Ishikawa (cell line): ENCODE results near the gene UNC5B.

Experiments used
- CEBPB ChIP-seq: IDR thresholded peaks from 2 replicates; pipeline ENCODE4 v1.6.1; 2012
- EGR1 ChIP-seq: IDR thresholded peaks from 2 replicates; pipeline ENCODE4 v1.6.1; 2012
- EP300 ChIP-seq: IDR thresholded peaks from 2 replicates; pipeline ENCODE4 v1.6.1; 2012; ENCODE audit warnings: borderline replicate concordance
- FOXM1 ChIP-seq: IDR thresholded peaks from 2 replicates; pipeline ENCODE4 v1.6.1; 2012; ENCODE audit warnings: low read depth, borderline replicate concordance
- NFIC ChIP-seq: IDR thresholded peaks from 2 replicates; pipeline ENCODE4 v1.6.1; 2012
- RAD21 ChIP-seq: IDR thresholded peaks from 2 replicates; pipeline ENCODE4 v1.6.1; 2012; ENCODE audit warnings: low read depth
- TAF1 ChIP-seq: IDR thresholded peaks from 2 replicates; pipeline ENCODE4 v1.6.1; 2012; ENCODE audit warnings: low read depth, mild to moderate bottlenecking
- TCF12 ChIP-seq: IDR thresholded peaks from 2 replicates; pipeline ENCODE4 v1.6.1; 2012; ENCODE audit warnings: low read depth
- YY1 ChIP-seq: IDR thresholded peaks from 2 replicates; pipeline ENCODE4 v1.6.1; 2012; ENCODE audit warnings: low read depth
- ZBTB7A ChIP-seq: IDR thresholded peaks from 2 replicates; pipeline ENCODE4 v1.6.1; 2012; ENCODE audit warnings: low read depth
- TF ChIP-seq, protein P1 (sequence below): IDR thresholded peaks from 2 replicates; pipeline ENCODE4 v1.6.1; 2012; ENCODE audit warnings: low read depth, mild to moderate bottlenecking
- TF ChIP-seq, protein P2 (sequence below): IDR thresholded peaks from 2 replicates; pipeline ENCODE4 v1.6.1; 2012

- no peak for TF ChIP-seq CEBPB
- no peak for TF ChIP-seq EGR1
- TF ChIP-seq RAD21, result no peak
- no peak for TF ChIP-seq EP300
- TF ChIP-seq, protein P1, sequence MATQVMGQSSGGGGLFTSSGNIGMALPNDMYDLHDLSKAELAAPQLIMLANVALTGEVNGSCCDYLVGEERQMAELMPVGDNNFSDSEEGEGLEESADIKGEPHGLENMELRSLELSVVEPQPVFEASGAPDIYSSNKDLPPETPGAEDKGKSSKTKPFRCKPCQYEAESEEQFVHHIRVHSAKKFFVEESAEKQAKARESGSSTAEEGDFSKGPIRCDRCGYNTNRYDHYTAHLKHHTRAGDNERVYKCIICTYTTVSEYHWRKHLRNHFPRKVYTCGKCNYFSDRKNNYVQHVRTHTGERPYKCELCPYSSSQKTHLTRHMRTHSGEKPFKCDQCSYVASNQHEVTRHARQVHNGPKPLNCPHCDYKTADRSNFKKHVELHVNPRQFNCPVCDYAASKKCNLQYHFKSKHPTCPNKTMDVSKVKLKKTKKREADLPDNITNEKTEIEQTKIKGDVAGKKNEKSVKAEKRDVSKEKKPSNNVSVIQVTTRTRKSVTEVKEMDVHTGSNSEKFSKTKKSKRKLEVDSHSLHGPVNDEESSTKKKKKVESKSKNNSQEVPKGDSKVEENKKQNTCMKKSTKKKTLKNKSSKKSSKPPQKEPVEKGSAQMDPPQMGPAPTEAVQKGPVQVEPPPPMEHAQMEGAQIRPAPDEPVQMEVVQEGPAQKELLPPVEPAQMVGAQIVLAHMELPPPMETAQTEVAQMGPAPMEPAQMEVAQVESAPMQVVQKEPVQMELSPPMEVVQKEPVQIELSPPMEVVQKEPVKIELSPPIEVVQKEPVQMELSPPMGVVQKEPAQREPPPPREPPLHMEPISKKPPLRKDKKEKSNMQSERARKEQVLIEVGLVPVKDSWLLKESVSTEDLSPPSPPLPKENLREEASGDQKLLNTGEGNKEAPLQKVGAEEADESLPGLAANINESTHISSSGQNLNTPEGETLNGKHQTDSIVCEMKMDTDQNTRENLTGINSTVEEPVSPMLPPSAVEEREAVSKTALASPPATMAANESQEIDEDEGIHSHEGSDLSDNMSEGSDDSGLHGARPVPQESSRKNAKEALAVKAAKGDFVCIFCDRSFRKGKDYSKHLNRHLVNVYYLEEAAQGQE, result no peak
- no peak for TF ChIP-seq FOXM1
- no peak for TF ChIP-seq YY1
- TF ChIP-seq NFIC, result no peak
- TF ChIP-seq, protein P2, sequence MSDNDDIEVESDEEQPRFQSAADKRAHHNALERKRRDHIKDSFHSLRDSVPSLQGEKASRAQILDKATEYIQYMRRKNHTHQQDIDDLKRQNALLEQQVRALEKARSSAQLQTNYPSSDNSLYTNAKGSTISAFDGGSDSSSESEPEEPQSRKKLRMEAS, result no peak
- no peak for TF ChIP-seq ZBTB7A
- no peak for TF ChIP-seq TCF12
- no peak for TF ChIP-seq TAF1
Measured at GRCh38 chr10:71302451-71302850, 90.1 kb downstream of the UNC5B start.
